Heart right ventricle (tissue), 16 donors: ENCODE results near the gene AKAP8. TPM values are rescaled to one million over a fixed set of nuclear protein-coding genes. Genes with fewer than 3 reads are reported as not detected.

Experiments
- ATAC-seq, 8 donors: fragments of 200-7000 bp; cut with Tn5 transposase; one replicate each; pipeline ENCODE4 v1.9.1; 2020; ENCODE audit warnings: mild to moderate bottlenecking in 8 of 8, moderate library complexity in 8 of 8, moderate number of reproducible peaks in 1 of 8
- DNase-seq, 2 donors: peaks; one replicate each; pipeline ENCODE4 v3.0.0-alpha.2; 2020
- H3K27ac ChIP-seq, 10 donors: fragments of 200-600 bp; sonication (generic) in 2 of 10; one replicate each; pipeline versions ENCODE4 v1.5.0 to v1.8.0; 2020 to 2022; ENCODE audit warnings: mild to moderate bottlenecking in 3 of 10
- H3K27me3 ChIP-seq, 7 donors: fragments of 200-600 bp; one replicate each; pipeline ENCODE4 v1.8.0; 2021 to 2022; ENCODE audit warnings: mild to moderate bottlenecking in 2 of 7
- H3K36me3 ChIP-seq, 9 donors: fragments of 200-600 bp; sonication (generic) in 1 of 9; one replicate each; pipeline versions ENCODE4 v1.5.0 to v1.8.0; 2020 to 2022; ENCODE audit warnings: mild to moderate bottlenecking in 2 of 9
- H3K4me1 ChIP-seq, 9 donors: fragments of 200-600 bp; sonication (generic) in 1 of 9; one replicate each; pipeline versions ENCODE4 v1.5.0 to v1.8.0; 2020 to 2022; ENCODE audit warnings: mild to moderate bottlenecking in 4 of 9
- H3K4me3 ChIP-seq, 10 donors: fragments of 200-600 bp; sonication (generic) in 2 of 10; one replicate each; pipeline versions ENCODE4 v1.5.0 to v1.8.0; 2020 to 2022; ENCODE audit warnings: mild to moderate bottlenecking in 7 of 10, moderate library complexity in 2 of 10
- H3K9me3 ChIP-seq, 11 donors: fragments of 200-600 bp in 10 of 11; sonication (generic) in 2 of 11; one replicate each; pipeline versions ENCODE4 v1.5.0 to v1.8.0; 2013 to 2022; ENCODE audit warnings: mild to moderate bottlenecking in 2 of 11, control low read depth in 1 of 11, moderate library complexity in 1 of 11
- WGBS, 2 donors: extraction: QIAGEN DNeasy Blood & Tissue Kit; methylation state at CpG; one replicate each; pipeline ENCODE4 v1.1.7; 2013; ENCODE audit warnings: inconsistent platforms in 1 of 2; 5-methylcytosine and 5-hydroxymethylcytosine counted together
- intact Hi-C, 10 donors: fragments of 100-400 bp; cut with DNase I; formaldehyde crosslinking; loops; one replicate each; pipeline versions ENCODE4 v1.11.1 to v1.14.2; 2022
- polyA plus RNA-seq, 2 donors: library from polyadenylated mRNA; stranded (reverse); fragments of 200-250 nt; gene quantifications; one replicate each; pipeline ENCODE4 v1.2.3, GENCODE V29; 2013
- total RNA-seq, 10 donors: library from RNA; stranded (reverse); fragmentation: NEBNext Ultra II Directional in 3 of 10; extraction: Animal tissue kit (Norgen Biotek cat#: 25700) in 3 of 10; gene quantifications; one replicate each; pipeline versions ENCODE4 v1.2.1 to v1.2.4, GENCODE V29; 2021 to 2023
- TF ChIP-seq, protein P1 (sequence below), 9 donors: fragments of 200-600 bp; sonication (generic) in 2 of 9; IDR thresholded peaks; one replicate each; pipeline versions ENCODE4 v1.5.0 to v1.8.0; 2021 to 2022; ENCODE audit warnings: antibody characterized with exemption in 9 of 9, mild to moderate bottlenecking in 5 of 9, moderate library complexity in 1 of 9
- donor health status: Arrhythmogenic right ventricular cardiomyopathy.
- donor health status: ischemic (EF 13 %, LVEDD 7.1; RV severe dilation, severe dysfunction).
- donor health status: healthy with polysubstance abuse.
- donor health status: DM: no; HTN: yes; CAD: no.
- donor health status: DM: no; HTN: no; CAD: no.
- donor health status: ischemic (EF 25% LVEDD 6.9; RV normal size, moderate dysfunction).
- donor health status: ischemic (EF 25% LVEDD 5.7; RV mildly dilated, moderate dysfunction).
- donor health status: healthy.
- donor health status: DM: yes; HTN: yes; CAD: no.
- donor health status: Ischemic cardiomyopathy.
- donor health status: ischemic (EF 35%, LVEDD 5.7; RV mildly dilated, moderate dysfunction).
- donor health status: nonischemic (EF 11% LVEDD 7.7; RV severe dilation, severe dysfunction).
- donor health status: DM: yes; HTN: yes; CAD: no.
- donor health status: PGD.
- donor health status: ischemic (EF 29% LVEDD 5.4; RV normal size, mild dysfunction).
- donor health status: nonischemic (EF 23%, LVEDD 6.1; RV moderate dilation, normal function).

Gene AKAP8
- total and polyA plus RNA-seq, 12 donors, result 12.8 to 32.2 (median 18.6) TPM

DNA sequence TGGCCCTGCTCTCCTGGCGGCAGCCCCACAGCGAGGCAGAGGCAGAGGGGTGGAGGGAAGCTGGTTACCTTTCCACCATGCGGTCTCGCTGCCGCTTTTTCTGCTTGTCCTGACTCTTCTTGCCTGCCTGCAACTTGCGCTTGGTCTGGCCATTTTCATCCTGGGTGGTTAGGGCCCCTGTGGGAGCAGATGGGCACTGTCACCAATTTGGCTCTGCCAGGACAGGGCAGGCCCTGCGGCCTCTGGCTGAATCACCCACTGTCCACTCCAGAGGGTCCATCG is 19.6 kb upstream of the AKAP8 start:
- Histone ChIP-seq H3K36me3 (peaks cover 12 to 97% (median 67%) of the 10 kb centered on the region in 9 donors), H3K4me3 (no peak overlapping the region), H3K27ac (no peak overlapping the region), H3K4me1 (peaks cover 15 to 47% (median 37%) of the 10 kb centered on the region in 9 donors), H3K27me3 (no peaks in the 10 kb centered on the region), H3K9me3 (no peaks in the 10 kb centered on the region)
- ATAC-seq, result no peak
- TF ChIP-seq, protein P1, sequence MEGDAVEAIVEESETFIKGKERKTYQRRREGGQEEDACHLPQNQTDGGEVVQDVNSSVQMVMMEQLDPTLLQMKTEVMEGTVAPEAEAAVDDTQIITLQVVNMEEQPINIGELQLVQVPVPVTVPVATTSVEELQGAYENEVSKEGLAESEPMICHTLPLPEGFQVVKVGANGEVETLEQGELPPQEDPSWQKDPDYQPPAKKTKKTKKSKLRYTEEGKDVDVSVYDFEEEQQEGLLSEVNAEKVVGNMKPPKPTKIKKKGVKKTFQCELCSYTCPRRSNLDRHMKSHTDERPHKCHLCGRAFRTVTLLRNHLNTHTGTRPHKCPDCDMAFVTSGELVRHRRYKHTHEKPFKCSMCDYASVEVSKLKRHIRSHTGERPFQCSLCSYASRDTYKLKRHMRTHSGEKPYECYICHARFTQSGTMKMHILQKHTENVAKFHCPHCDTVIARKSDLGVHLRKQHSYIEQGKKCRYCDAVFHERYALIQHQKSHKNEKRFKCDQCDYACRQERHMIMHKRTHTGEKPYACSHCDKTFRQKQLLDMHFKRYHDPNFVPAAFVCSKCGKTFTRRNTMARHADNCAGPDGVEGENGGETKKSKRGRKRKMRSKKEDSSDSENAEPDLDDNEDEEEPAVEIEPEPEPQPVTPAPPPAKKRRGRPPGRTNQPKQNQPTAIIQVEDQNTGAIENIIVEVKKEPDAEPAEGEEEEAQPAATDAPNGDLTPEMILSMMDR (IDR thresholded peaks at IDR 0.05), result no peak
- WGBS, 2 donors, result 94% methylated on average over 8 of the region's 8 CpGs
- intact Hi-C loops, result no loop called here
- no peak for DNase-seq

- WGBS, 2 donors, result 86% methylated on average over 49 to 50 of the region's 50 CpGs
- TF ChIP-seq, protein P1 (IDR thresholded peaks at IDR 0.05), result no peak
- Histone ChIP-seq H3K4me3 (no peak overlapping the region), H3K4me1 (peaks cover 9 to 42% (median 32%) of the 10 kb centered on the region in 9 donors), H3K9me3 (no peaks in the 10 kb centered on the region), H3K27me3 (no peaks in the 10 kb centered on the region), H3K36me3 (peaks cover 12 to 99% (median 70%) of the 10 kb centered on the region in 9 donors), H3K27ac (no peak overlapping the region)
- ATAC-seq (no peak), DNase-seq (no peak)
- intact Hi-C loops, result no loop called here
Measured at GRCh38 chr19:15398501-15399233, 19.1 kb upstream of the AKAP8 start.

DNA sequence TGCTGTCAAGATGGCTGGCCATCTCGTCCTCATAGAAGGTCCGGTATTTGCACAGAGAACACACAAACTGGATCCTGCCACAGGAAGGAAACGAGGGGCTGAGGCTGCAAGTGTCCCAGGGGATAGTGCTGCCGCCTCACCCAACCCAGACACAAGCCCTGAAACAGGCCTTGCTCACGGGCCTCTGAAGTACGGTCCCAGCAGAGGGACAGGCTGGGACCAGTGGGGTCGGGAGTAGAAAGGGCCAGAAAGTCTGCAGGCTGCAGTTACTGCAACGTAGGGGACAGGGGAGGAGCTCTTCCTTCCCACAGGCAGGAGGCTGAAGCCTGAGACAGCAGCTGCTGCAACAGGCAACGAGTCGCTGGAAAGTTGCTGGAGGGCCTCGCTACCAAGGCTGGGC is 18.2 kb upstream of the AKAP8 start:
- WGBS, 2 donors, result 57 to 64% methylated on average over 11 of the region's 11 CpGs
- Histone ChIP-seq H3K4me3 (no peak overlapping the region), H3K27me3 (no peaks in the 10 kb centered on the region), H3K27ac (peak overlapping the region in 2 of 10 donors; percentile 9 to 23), H3K36me3 (peaks cover 12 to 99% (median 68%) of the 10 kb centered on the region in 9 donors), H3K4me1 (peaks cover 2 to 33% (median 23%) of the 10 kb centered on the region in 9 donors), H3K9me3 (no peaks in the 10 kb centered on the region)
- TF ChIP-seq, protein P1 (IDR thresholded peaks at IDR 0.05), result no peak
- no peak for ATAC-seq
- DNase-seq, result no peak
- intact Hi-C loops, result no loop called here

DNA sequence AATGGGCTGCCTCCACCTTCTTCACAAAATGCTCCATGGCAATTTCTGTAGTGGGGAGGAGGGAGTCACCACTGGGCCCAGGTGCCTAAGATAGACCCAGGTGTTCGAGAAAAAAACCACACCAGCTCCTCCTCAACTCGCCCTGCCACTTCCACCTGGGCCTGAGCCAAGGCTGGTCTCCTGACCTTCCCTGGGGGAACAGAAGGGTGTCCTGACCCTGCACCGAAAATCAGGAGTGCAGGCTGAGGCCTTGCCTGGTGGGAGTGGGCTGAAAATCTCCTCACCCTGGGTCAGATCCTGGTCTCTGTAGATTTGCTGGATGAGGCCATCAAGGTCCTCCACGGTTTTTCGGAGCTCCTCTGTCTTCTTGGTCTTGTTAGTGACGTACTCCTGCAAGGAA is 17.6 kb upstream of the AKAP8 start:
- H3K4me1 ChIP-seq, result peaks cover 0 to 28% (median 18%) of the 10 kb centered on the region in 9 donors
- no peaks in the 10 kb centered on the region for H3K9me3 ChIP-seq
- intact Hi-C loops, result no loop called here
- DNase-seq (no peak), ATAC-seq (no peak)
- peaks cover 12 to 99% (median 70%) of the 10 kb centered on the region in 9 donors for H3K36me3 ChIP-seq
- H3K4me3 ChIP-seq, result no peak overlapping the region
- H3K27me3 ChIP-seq, result no peaks in the 10 kb centered on the region
- 80 to 86% methylated on average over 6 of the region's 6 CpGs for WGBS, 2 donors
- TF ChIP-seq, protein P1 (IDR thresholded peaks at IDR 0.05), result no peak
- no peak overlapping the region for H3K27ac ChIP-seq
